K562 (cell line): ENCODE results near the gene UFSP1. TPM values are rescaled to one million over a fixed set of nuclear protein-coding genes. Genes with fewer than 3 reads are reported as not detected.

Experiments used
- E2F8 ChIP-seq: fragments of 450-650 bp; IDR thresholded peaks from 2 replicates; pipeline ENCODE4 v1.7.1; 2018; ENCODE audit warnings: mild to moderate bottlenecking, low read depth; ENCODE audit not compliant: partially characterized antibody
- GTF3C2 ChIP-seq: IDR thresholded peaks from 3 replicates; pipeline ENCODE4 v1.6.1; 2011; ENCODE audit warnings: borderline replicate concordance, mild to moderate bottlenecking, moderate library complexity; ENCODE audit not compliant: insufficient read length; ENCODE audit errors: extremely low read depth
- HMGXB4 ChIP-seq: sonication (generic); formaldehyde crosslinking; IDR thresholded peaks from 2 replicates; pipeline ENCODE4 v1.8.1; 2023; ENCODE audit warnings: mild to moderate bottlenecking, missing genetic modification reagents
- MITF ChIP-seq: IDR thresholded peaks from 2 replicates; pipeline ENCODE4 v1.6.1; 2014; ENCODE audit warnings: antibody characterized with exemption
- POLR2G ChIP-seq: fragments of 200-400 bp; formaldehyde crosslinking; IDR thresholded peaks from 2 replicates; pipeline ENCODE4 v1.6.1; 2017; ENCODE audit warnings: low read depth, mild to moderate bottlenecking, antibody characterized with exemption, low read length, moderate library complexity
- TEAD4 ChIP-seq, 2 experiments: sonication (generic) in 1 of 2; formaldehyde crosslinking in 1 of 2; IDR thresholded peaks; 2 replicates each; pipeline versions ENCODE4 v1.6.1 to v1.8.0; 2012 to 2022; ENCODE audit warnings: borderline replicate concordance in 1 of 2, inconsistent platforms in 1 of 2, low read length in 1 of 2, mild to moderate bottlenecking in 1 of 2, missing genetic modification reagents in 1 of 2
- ZBTB40 ChIP-seq, 2 experiments: fragments of 450-650 bp in 1 of 2; sonication (generic) in 1 of 2; formaldehyde crosslinking in 1 of 2; IDR thresholded peaks; 2 replicates each; pipeline versions ENCODE4 v1.7.1 to v1.9.0; 2016 to 2022; ENCODE audit warnings: inconsistent platforms in 1 of 2, mild to moderate bottlenecking in 1 of 2, missing genetic modification reagents in 1 of 2
- polyA plus RNA-seq, 8 experiments: library from polyadenylated mRNA; depleted of rRNA in 4 of 8; stranded (reverse) in 5 of 8; unstranded in 3 of 8; fragments of >200 nt; fragmentation: Nextera tagmentation in 2 of 8; fragmentation: Illumina TruSeq in 1 of 8; extraction: Ambion mirVana in 2 of 8; extraction: Trizol in 1 of 8; gene quantifications; 2 replicates each; pipeline versions ENCODE4 v1.2.1 to v1.2.3, GENCODE V29; 2011 to 2014; ENCODE audit warnings: inconsistent platforms in 1 of 8, missing spikeins in 1 of 8
- total RNA-seq, 7 experiments: library from RNA; depleted of rRNA in 6 of 7; stranded (reverse); fragments of >200 nt in 6 of 7; fragmentation: Illumina TruSeq in 2 of 7; extraction: Trizol in 2 of 7; gene quantifications; 2 replicates each; pipeline versions ENCODE4 v1.2.1 to v1.2.3, GENCODE V29; 2011 to 2021; ENCODE audit warnings: low replicate concordance in 1 of 7

The UFSP1 gene
- total and polyA plus RNA-seq, 9 of the 15 experiments (the other 6 are each of a cell fraction or from before 2014, with no cell fraction given) = 0.50 to 18.8 (median 2.1) TPM

DNA sequence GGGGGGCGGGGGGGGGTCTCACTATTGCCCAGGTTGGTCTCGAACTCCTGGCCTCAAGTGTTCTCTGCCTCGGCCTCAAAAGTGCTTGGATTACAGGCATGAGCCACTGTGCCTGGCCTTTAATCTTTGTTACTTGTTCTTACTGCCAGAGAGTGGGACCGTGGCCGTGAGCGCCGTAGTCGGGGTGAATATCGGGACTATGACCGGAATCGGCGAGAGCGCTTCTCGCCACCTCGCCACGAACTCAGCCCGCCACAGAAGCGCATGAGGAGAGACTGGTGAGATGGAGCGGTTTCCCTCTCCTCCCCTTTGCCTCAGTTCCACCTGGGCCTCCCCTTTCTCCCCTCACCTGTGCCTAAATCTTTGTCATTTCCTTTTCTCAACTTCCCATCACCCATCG is 8.4 kb downstream of the UFSP1 start (continued):
- TF ChIP-seq HMGXB4 (CRISPR knock-in tag) (no peak), GTF3C2 (no peak), ZBTB40 (IDR thresholded peaks at IDR 0.05) (no peak), ZBTB40 (CRISPR knock-in tag; IDR thresholded peaks at IDR 0.05) (no peak), E2F8 (no peak), MITF (no peak), TEAD4 (IDR thresholded peaks at IDR 0.05; ENCODE audit: low read length) (no peak), TEAD4 (CRISPR knock-in tag; IDR thresholded peaks at IDR 0.05; ENCODE audit: borderline replicate concordance) (no peak), POLR2G (0 out of 2 replicates have a peak, but pooled peaks have one; percentile 6)
